ENCODE measurements around the gene PDLIM4.

DNA sequence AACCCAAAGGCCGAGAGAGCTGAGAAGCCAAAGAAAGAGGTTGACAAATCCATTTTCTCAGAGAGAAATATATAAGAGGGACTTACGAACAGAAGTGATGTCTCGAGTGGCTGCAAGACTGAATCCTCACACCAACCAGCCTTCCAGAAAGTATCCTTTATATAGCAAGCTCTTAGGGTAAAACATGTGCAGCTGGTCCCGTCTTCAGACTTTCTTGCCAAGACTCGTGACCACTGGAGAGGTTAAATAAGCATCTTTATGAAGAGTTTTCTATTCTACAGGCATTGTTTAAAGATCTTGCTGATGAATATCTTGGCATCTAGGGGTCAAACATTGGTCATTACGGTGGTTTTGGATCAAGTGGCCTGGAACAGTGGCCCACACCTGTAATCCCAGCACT is 19.8 kb downstream of the PDLIM4 start:
- TF ChIP-seq POLR2AphosphoS5 (IDR thresholded peaks at IDR 0.05) = no peak
- TF ChIP-seq, protein P1, sequence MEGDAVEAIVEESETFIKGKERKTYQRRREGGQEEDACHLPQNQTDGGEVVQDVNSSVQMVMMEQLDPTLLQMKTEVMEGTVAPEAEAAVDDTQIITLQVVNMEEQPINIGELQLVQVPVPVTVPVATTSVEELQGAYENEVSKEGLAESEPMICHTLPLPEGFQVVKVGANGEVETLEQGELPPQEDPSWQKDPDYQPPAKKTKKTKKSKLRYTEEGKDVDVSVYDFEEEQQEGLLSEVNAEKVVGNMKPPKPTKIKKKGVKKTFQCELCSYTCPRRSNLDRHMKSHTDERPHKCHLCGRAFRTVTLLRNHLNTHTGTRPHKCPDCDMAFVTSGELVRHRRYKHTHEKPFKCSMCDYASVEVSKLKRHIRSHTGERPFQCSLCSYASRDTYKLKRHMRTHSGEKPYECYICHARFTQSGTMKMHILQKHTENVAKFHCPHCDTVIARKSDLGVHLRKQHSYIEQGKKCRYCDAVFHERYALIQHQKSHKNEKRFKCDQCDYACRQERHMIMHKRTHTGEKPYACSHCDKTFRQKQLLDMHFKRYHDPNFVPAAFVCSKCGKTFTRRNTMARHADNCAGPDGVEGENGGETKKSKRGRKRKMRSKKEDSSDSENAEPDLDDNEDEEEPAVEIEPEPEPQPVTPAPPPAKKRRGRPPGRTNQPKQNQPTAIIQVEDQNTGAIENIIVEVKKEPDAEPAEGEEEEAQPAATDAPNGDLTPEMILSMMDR (IDR thresholded peaks at IDR 0.05) = no peak
- TF ChIP-seq POLR2A (IDR thresholded peaks at IDR 0.05) = no peak
- TF ChIP-seq EP300 (IDR thresholded peaks at IDR 0.05; ENCODE audit: low read depth) = no peak
